ENCODE measurements around the gene PKDREJ. TPM values are rescaled to one million over a fixed set of nuclear protein-coding genes. Genes with fewer than 3 reads are reported as not detected.

The PKDREJ gene, protein sequence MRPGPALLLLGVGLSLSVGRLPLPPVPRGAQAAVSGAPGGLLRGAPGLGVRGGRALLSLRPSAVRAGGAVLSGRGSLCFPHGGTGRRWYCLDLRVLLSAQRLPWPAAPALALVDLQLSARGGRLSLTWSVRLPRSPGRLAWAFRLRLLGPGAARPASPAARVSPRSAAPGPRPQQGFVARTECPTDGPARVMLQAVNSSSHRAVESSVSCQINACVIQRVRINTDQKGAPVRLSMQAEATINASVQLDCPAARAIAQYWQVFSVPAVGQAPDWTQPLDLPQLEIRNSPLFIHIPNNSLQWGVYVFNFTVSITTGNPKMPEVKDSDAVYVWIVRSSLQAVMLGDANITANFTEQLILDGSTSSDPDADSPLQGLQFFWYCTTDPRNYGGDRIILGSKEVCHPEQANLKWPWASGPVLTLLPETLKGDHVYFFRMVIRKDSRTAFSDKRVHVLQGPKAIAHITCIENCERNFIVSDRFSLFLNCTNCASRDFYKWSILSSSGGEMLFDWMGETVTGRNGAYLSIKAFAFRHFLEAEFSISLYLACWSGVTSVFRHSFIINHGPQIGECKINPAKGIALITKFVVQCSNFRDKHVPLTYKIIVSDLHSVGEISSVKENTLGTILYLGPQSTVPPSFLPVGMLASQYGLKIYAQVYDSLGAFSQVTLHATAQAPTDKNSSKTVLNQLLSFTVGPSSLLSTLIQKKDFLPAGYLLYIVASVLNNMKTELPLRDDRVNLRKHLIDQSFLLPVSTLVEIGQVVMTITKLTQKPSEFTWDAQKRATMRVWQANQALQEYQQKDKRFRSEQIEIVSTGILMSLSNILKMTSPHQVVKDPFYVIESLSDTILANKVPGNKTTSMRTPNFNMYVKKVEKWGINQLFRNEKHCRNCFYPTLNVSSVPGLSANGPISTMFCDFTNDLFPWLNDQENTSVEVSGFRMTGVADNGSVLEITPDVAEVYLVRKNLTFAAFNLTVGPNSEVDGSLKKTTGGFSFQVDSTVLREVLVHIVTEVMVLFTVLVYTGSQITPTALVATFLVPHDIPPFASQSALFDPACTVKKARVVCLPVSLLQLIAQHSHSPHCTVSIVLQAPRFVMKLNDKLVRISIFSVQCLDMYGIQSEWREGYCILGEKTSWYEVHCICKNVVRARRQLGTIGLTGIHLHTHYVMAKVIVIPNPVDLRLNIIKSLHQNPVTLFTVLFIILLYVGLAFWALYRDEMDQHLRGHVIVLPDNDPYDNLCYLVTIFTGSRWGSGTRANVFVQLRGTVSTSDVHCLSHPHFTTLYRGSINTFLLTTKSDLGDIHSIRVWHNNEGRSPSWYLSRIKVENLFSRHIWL (N-terminal part only)
- total RNA-seq: under 0.01 TPM in 1 of 2 replicates, not detected in the other

DNA sequence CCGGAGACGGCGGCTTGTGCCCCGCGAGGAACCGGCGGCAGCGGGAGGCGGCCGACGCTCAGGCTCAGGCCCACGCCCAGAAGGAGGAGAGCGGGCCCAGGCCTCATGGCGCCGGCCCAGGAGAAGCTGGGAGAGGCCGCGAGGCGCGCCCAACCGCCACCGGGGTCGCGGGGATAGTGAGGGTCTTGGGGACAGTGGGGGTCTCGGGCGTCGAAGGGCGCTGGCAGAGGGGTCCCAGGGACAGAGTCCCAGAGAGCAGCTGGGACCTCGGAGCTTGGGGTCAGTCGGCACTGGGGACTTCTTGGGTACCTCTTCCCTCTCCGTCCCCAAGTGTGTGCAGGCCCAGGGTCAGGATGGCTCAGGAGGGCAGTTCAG, at the start of gene PKDREJ:
Gene PKDREJ (minus strand): TSS at position 128 of the 375 bp plus-strand sequence. CDS start 21 bp downstream, at position 107.

DNA sequence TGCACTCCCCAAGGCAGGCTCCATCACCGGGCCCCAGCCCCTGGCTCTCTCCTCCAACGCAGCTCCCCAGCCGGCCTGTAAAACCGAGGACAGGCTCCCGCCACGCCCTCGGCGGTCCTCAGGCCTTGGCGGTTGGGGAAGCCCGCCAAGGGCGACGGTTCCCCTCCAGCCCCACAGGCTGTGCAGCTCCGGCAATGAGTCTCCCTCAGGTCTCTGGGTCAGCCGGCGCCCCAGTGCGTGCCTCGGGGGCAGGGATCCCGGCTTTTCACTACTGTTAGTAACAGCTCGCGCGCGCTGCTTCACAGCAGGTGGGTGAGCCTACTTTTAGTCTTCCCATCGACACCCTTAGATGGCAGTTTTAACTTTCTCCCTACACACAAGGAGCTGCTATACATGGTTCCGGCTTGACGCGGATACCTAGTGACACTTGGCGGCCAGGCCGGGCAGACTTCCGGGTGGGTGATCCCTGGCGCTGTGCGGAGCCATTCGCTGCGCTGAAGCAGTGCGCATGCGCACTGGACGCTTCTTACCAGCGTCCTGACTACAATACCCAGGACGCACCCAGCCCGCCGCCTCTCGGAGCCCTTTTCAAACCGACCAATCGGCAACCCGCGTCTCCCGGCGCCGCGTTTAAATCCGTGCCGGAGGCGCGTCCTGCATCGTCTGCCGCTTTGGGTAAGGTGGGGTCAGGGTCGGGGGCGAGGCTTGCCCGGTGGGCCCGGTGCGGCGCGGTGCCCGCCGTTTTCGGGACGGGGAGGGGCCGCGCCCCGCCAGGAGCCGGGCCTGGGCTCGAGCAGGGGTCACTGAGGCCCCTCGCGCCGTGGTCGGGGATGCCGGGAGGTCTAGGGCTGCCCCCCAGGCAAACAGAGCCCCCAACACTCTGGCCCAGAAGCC, 33.4 kb upstream of the PKDREJ start, which contains the start of gene GTSE1:
Gene GTSE1 (plus strand): TSS at position 614 of the 894 bp plus-strand sequence. CDS start 531 bp downstream, outside the sequence.

DNA sequence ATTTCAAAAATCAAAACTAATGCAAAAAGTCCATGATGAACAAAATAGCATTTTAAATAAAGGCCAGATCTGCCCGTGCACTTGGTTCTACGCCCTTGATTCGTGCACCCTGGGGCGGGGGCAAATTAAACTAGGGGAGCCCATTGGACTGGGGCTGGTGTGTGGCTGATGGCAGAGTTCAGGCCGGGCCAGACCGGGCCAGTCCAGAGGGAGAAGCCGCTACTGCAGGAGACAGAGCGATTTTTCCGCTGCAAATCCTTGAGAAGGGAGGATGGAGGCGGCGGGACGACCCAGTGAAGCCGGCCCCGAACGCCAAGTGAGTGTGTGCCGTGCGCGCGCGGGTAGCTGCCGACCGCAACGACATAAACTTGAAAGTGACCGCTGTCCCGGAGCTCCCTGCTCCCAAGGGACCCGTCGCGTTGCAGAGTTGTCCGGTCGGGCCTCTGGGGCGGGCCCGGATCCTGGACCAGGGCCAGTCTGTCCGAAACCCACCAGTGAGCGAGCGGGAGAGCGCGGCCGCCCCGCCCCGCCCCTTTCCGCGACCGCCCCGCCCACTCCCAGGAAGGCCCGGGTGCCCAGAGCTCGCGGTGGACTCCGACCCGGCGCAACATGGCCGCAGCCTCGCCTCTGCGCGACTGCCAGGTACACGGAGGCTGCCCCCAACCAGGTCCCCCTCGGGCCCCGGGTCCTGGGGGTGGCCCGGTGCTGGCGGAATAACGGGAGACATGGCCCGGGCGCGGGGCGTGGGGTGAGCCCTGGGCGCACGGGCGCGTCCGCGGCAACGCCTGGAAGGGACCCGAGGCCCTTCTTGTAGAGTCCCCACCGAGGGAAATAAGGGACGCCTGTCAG, 4.5 kb upstream of the PKDREJ start, which contains the start of gene TTC38:
Gene TTC38 (plus strand): TSS at position 578 of the 849 bp plus-strand sequence. CDS start 32 bp downstream, at position 610.

DNA sequence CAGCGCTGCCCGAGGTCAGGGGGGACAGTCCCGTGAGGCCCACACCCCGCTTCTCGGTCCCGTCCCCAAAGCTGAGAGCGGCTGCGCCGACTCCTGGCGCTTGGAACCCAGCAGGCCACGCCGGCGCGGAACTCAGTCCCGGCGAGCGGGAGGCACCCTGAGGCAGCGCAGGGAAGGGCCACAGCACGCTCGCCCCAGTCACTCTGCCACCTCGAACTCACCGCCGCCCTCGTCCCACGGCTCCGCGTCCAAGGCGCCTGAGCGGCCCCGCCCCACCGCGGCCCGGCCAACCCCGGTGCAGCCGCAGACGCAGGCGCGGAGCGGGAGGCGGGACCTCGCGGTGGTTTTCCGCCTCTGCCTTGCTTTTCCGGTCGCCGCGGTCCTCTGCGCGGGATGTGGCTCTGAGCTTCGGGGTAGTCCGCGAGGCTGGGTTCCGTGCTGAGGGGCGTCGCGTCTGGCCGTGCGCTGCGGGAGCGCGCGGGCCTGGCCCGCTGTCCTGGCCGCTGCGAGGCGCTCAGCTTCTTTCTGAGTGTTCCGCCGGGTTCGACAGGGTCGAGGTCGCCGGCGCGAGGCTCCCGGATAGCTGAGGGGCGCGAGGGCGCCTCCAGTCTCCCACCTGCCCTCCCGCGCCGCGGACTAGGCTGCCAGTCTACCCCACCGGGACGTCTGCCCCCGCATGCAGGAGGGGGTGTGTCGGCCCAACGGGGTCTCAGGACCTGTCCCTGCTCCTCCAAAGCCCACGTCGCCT, 12.9 kb downstream of the PKDREJ start, which contains the start of gene CDPF1:
Gene CDPF1 (minus strand): TSS at position 259 of the 748 bp plus-strand sequence. CDS start 2,009 bp downstream, outside the sequence.

Other genes starting within 250 kb of the PKDREJ start
- 25.5 and 26.1 TPM in 2 replicates for gene PPARA, start 112.8 kb downstream of the PKDREJ start, total RNA-seq
- 10.6 and 13.5 TPM in 2 replicates for gene CDPF1, start 13.1 kb downstream of the PKDREJ start, total RNA-seq
- 28.3 and 38.8 TPM in 2 replicates for gene TTC38, start 4.7 kb upstream of the PKDREJ start, total RNA-seq
- 0.50 and 10.5 TPM in 2 replicates for gene GTSE1, start 33.5 kb upstream of the PKDREJ start, total RNA-seq
- 30.1 and 31.7 TPM in 2 replicates for gene TRMU, start 72.4 kb upstream of the PKDREJ start, total RNA-seq